Stimulated activated CD4-positive, alpha-beta T cell treated with anti-CD3 and anti-CD28 coated beads, Interleukin-12 subunit alpha, Interleukin-12 subunit beta, amount 100 ng/mL, for 24 hours (primary cell): ENCODE data around the gene SETDB2.

Experiments
- DNase-seq, 2 experiments: peaks; one replicate each; pipeline ENCODE4 v3.0.0-alpha.2; 2020; ENCODE audit warnings: low read depth in 2 of 2

SETDB2 gene, protein sequence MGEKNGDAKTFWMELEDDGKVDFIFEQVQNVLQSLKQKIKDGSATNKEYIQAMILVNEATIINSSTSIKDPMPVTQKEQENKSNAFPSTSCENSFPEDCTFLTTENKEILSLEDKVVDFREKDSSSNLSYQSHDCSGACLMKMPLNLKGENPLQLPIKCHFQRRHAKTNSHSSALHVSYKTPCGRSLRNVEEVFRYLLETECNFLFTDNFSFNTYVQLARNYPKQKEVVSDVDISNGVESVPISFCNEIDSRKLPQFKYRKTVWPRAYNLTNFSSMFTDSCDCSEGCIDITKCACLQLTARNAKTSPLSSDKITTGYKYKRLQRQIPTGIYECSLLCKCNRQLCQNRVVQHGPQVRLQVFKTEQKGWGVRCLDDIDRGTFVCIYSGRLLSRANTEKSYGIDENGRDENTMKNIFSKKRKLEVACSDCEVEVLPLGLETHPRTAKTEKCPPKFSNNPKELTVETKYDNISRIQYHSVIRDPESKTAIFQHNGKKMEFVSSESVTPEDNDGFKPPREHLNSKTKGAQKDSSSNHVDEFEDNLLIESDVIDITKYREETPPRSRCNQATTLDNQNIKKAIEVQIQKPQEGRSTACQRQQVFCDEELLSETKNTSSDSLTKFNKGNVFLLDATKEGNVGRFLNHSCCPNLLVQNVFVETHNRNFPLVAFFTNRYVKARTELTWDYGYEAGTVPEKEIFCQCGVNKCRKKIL

DNA sequence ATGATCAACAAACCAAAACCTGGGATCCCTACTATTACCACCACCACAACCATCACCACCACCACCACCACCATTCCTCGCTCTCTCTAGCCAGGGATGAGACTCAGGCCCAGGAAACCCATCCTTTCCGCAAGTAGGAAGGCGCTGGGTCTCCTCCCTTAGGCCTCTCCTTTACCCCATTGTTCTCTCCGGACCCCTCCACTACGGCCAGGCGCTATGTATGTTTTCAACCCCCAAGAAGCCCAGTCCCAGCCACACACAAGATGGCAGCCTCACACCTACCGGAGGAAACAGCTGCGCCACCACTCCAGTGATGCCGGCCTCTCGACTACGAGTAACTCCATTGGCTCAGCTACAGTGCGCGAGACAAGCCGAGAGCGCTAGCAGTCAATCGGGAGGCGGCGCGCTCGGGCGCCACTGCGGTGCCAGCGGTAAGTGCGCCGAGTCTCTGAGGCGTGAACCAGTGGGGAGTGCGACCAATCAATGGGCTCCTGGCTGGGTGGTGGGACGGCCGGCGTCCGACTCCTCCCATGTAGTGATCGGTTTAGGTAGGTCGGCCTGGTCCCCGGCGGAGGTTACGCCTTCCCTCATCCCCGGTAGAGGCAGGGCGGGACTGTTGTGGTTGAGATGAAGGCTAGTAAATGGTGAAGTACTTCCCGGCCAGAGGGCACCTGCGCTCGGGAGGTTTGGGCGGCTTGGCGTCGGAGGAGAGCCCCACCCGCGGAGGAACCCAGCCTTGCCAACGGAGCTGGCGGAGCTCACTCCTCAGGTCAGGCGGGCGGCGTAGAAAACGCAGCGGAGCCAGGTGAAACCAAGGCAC is at the start of gene SETDB2, which contains the start of gene CAB39L:
Gene SETDB2, plus strand, starts transcription at position 571 of the 820 bp plus-strand sequence. CDS start 7,620 bp downstream, outside the sequence.
Gene CAB39L, minus strand, starts transcription at position 361 of the 820 bp plus-strand sequence. CDS start 61,154 bp downstream, outside the sequence.
- peak; percentile 97 to 98 for DNase-seq

DNA sequence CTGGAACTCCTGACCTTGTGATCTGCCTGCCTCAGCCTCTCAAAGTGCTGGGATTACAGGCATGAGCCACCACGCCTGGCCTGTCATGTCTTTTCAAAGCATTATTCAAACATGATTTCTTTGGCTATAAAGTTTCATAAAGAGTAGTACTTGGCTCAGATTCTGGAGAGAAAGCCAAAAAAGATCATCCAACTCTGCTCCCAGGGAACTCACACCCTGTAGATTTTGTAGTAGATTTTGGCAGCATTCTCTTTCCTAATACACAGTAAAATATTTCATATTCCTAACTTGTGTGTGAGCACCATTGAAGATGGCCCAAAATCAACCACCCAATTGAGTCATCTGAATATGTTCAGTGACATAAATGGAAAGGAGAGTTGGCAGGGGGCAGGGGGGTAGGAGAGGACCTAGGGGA is 48.6 kb upstream of the SETDB2 start:
- no peak for DNase-seq

DNA sequence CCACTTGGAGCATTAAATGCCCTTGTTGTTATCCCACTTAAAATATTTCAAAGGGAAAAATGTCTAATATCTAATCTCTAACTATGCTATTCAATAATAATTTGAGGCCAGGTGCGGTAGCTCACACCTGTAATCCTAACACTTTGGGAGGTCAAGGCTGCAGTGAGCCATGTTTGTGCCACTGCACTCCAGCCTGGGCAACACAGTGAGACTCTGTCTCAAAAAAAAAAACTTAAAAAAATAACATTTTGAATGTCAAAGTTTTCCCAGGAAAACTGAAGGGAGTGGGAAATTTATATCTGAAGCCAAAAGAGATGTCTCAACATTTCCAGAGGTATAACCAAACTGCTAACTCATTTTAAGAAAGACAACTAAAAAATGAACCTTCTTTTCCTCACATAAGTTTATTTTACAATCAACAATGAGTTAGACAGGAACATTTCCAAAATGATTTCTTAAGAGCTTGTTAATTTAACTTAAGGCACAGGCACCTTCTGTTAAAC is 48.1 kb upstream of the SETDB2 start:
- no peak for DNase-seq

- DNase-seq: no peak
Observed at GRCh38 chr13:49399801-49400472, 44.1 kb upstream of the SETDB2 start.

- DNase-seq: no peak
Observed at GRCh38 chr13:49400755-49401659, 43.1 kb upstream of the SETDB2 start.

DNA sequence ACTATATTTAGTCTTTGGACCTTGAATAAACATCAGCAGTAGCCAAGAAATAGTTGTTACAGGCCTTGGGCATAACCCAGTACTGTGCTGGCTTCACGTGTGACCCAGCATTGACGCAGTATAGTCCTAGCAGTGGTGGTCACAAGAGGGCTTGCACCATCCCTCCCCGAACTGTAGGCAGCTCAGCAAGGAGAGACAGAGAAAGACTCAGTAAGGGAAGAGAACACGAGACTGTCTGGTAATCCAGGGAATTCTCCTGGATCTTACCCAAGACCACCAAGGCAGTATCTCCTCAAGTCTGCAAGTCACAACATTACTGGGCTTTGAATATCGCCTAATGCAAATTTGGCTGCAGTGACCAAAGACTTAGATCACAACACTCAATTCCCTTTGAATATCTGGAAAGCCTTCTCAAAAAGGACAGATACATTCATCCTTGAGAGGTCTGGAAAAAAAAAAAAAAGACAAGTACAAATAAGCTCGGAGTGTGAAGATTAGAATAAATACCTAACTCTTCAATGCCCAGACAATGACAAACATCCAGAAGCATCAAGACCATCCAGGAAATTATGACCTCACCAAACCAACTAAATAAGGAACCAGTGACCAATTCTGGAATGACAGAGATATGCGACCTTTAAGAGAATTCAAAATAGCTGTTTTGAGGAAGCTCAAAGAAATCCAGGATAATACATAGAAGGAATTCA is 39.9 kb upstream of the SETDB2 start:
- no peak for DNase-seq

GRCh38 chr13:49404703-49405020 is 39.4 kb upstream of the SETDB2 start:
- DNase-seq: no peak

DNA sequence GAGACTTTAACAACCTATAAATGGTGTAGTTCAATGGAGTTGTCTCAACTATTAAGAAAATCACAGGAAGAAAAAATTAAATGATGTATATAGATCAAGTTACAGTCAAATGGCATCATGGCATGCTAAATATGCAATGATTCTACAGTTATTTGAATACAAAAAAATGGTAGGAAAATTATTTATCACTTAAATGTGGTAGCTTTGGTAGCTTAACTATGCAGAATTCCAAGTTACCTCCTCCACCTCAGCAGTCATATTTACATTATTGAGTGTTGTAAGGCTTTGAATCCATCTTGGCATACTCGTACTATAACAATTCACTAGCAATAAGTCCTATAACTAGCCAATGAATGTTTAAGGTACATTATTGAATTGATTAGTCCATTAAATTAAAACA is 37.0 kb upstream of the SETDB2 start:
- DNase-seq: no peak

DNA sequence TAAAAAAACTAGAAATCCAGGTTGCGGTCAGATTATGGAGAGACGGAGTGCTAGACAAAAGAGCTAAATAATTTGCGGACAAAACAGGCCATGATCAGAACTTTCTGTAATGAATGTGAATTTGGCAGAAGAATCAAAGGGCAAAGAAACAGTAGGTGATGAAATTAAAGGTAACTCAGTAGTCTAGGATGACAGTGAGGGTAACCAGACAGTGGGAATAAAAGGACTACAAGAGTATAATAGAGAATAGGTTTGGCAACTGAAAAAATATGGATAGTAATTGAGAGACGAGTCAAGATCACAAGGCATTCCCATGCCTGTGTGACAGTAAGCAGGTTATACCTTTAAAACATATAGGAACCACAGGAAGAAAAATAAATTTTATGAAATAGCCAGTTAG is 36.1 kb upstream of the SETDB2 start:
- DNase-seq: no peak

DNA sequence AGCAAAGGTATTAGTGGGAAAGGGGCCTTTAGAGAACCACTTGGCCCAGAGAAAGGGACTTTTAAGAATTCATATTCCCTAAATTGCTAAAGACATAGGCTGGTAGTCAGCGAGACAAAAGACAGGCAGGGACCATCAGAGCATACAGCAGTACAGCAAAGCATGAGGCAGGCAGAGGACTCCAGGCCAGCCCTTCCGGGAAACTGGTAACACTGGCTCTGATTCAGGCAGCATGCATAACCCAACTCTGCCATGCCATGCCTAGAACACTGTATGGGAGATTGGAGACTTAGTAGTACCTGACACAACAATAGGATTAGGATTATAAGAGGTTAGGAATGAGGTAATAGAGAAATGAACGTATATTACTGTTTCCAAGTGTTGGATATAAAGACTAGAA is 35.1 kb upstream of the SETDB2 start:
- DNase-seq: no peak

GRCh38 chr13:49410006-49410405 is 34.1 kb upstream of the SETDB2 start:
- no peak for DNase-seq

DNA sequence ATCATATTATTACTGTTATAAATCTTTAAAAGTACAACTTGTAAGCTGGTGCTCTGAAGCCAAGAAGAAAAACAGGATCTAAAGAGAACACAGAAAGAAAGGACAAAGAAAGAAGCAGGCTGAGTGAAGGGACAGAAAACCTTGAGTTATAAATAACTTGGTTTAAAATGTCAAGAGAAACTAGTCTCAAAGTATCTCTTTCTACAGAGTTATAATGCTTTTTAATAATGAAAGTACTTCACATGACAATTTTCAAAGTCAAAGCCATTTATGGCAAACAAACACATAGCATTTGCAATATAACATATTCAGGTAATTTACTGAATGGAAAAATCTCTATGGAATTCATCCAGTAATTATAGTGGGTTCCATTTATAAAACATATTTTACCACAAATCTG is 33.6 kb upstream of the SETDB2 start:
- DNase-seq: no peak

- DNase-seq: no peak
Observed at GRCh38 chr13:49411353-49411752, 32.7 kb upstream of the SETDB2 start.

- no peak for DNase-seq
Observed at GRCh38 chr13:49412749-49413148, 31.3 kb upstream of the SETDB2 start.

- no peak for DNase-seq
Observed at GRCh38 chr13:49417161-49417560, 26.9 kb upstream of the SETDB2 start.

GRCh38 chr13:49418206-49418605 is 25.9 kb upstream of the SETDB2 start:
- DNase-seq: no peak

DNA sequence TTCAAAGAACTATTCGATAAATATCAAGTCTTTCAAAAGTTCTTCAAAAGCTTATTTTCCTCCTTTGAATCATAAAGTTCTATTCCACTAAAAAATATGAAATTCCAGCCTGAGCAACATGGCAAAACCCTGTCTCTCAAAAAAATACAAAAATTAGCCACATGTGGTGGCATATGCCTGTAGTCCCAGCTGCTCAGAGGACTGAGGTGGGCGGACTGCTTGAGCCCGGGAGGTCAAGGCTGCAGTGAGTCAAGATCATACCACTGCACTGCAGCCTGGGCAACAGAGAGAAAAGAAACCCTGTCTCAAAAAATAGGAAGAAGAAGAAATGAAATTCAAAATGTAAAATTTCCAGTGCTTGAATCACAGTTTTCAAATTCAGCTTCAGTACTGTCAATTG is 24.8 kb upstream of the SETDB2 start:
- no peak for DNase-seq

GRCh38 chr13:49421391-49421790 is 22.7 kb upstream of the SETDB2 start:
- no peak for DNase-seq

GRCh38 chr13:49424011-49424560 is 20.0 kb upstream of the SETDB2 start:
- DNase-seq: no peak
